GM21360 (cell line): ENCODE results near the gene G0S2.

Experiments
- ATAC-seq: cut with Tn5 transposase; IDR thresholded peaks from one replicate; pipeline ENCODE4 v1.9.1; 2021; ENCODE audit warnings: mild to moderate bottlenecking, moderate library complexity; ENCODE audit not compliant: unreplicated experiment

Gene G0S2

DNA sequence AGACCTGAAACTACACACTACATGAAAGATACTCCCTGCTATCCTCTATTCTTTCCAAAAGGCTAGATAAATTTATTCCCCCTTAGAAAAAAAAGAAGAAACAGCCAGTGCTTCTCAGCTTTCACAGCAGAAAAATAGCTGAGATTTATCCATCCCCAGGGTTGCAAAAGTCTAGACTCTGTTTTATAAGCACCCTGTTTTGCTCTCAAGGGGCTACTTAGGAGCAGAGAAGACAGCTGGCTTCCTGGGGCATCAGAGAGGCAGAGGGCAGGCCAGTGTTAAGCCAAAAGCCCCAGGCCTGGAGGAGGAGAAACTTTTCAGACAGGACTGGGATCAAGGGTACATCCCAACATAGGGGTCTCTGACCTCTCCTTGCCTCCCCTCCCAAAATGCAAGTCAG is 26.9 kb upstream of the G0S2 start:
- ATAC-seq: no peak

DNA sequence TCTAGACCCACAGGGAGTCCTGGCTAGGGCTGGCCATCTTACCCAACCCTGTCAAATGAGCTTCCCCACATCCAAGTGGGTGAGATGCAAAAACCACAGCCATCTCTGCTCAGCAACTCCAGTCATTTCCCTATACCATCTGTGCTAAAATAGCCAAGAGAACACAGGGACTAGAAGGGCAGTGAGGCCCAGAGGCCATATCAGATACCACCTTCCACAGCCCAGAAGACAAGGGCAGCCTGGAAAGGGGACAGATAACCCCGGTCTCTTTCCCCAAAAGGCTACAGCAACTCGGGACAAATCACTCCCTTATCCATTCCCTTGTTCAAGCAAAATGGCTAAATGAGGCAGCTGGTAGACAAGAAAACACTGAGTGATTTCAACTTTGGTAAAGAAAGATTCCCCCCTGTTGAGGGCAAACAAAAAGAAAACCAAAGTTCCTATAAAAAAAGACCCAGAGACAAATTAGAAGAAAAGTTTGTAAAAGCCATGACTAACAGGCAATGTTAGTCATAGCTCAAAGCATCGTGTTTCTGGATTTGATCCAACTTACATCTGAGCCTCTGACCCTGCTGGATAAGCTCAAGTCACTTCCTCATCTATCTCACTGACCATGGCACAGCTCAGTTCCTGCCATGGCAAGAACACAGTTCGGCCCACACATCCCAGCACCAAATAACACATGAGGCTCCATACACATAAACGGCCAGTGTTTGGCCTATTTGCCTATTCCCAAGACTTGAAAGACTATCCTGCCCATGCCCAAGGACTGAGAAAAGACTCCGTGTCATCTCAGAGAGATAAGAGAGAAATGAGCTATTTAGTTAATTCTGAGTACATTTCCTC is 26.1 kb upstream of the G0S2 start:
- ATAC-seq: no peak

DNA sequence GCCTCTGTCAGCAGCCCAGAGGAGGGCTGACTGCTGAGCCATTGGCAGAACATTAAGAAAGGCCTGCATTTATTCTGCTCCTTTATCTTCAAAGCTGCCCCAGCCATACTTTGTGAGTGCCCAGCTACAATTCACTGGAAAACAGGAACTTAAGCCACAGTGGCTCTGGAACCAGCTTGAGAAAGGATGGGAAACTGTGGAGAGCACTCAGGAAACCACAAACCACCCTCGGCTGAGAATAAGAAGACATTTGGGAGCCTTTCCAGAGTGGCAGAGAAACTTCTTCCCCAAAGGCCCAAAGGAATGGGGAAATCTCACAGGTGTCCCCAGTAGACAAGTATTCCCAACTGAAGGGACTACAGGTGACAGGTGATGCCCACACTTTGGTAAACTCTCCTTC is 24.8 kb upstream of the G0S2 start:
- no peak for ATAC-seq

GRCh38 chr1:209651138-209651587 is 24.0 kb upstream of the G0S2 start:
- ATAC-seq: peak; percentile 69

GRCh38 chr1:209652121-209652735 is 23.0 kb upstream of the G0S2 start, which contains the start of gene LAMB3:
LAMB3 (minus strand) TSS chr1:209652425; CDS start chr1:209650944, 1,481 bp downstream.
- no peak for ATAC-seq

- ATAC-seq: no peak
Observed at GRCh38 chr1:209652873-209653401, 22.3 kb upstream of the G0S2 start.

DNA sequence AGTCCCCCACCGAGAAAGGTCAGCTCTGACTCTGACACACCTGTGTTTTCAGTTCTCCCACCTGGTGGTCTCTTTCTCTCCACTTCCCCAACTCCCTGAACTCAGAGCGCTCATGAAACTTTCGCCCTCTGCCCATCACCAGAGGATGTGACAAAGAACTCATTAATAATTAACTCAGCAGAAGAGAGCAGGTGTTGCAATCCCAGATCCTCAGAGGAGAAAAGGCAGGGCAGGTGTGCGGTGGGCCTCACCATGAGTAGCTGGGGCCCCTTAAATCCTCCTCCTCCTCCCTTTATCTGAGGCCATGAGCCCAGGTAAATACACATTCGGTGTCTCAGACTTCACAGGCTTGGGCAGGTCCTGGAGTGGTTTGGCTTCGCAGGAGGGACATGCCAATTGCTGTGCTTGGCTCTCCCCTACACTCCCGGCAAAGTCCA is 21.3 kb upstream of the G0S2 start:
- ATAC-seq: no peak

GRCh38 chr1:209655411-209656231 is 19.6 kb upstream of the G0S2 start:
- no peak for ATAC-seq

- no peak for ATAC-seq
Observed at GRCh38 chr1:209657140-209657879, 17.9 kb upstream of the G0S2 start.

- ATAC-seq: no peak
Observed at GRCh38 chr1:209657918-209658317, 17.3 kb upstream of the G0S2 start.

- ATAC-seq: peak; percentile 56
Observed at GRCh38 chr1:209659909-209660308, 15.3 kb upstream of the G0S2 start.

GRCh38 chr1:209661071-209661470 is 14.1 kb upstream of the G0S2 start:
- no peak for ATAC-seq

DNA sequence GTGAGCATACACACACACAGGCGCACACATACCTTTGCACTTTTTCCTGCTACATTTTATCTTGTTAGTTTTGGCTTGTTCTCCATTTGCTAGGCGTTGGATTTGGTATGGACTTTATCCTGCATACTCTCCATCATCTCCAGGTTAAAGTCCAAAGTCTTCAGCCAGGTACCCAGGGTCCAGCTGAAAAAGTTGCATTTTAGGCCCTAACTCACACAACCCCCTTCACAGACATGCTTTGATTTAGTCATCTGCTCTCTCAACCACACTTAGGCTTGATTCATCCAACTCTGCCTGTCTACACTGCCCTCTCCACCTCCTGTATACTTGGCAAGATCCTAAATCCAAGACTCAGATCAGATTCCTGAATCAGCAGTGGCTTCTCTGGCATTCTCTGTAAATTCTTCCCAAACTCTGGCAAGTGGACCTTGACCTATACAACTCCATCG is 12.3 kb upstream of the G0S2 start:
- no peak for ATAC-seq

- ATAC-seq: no peak
Observed at GRCh38 chr1:209667103-209667502, 8.1 kb upstream of the G0S2 start.

- no peak for ATAC-seq
Observed at GRCh38 chr1:209667708-209668107, 7.5 kb upstream of the G0S2 start.

DNA sequence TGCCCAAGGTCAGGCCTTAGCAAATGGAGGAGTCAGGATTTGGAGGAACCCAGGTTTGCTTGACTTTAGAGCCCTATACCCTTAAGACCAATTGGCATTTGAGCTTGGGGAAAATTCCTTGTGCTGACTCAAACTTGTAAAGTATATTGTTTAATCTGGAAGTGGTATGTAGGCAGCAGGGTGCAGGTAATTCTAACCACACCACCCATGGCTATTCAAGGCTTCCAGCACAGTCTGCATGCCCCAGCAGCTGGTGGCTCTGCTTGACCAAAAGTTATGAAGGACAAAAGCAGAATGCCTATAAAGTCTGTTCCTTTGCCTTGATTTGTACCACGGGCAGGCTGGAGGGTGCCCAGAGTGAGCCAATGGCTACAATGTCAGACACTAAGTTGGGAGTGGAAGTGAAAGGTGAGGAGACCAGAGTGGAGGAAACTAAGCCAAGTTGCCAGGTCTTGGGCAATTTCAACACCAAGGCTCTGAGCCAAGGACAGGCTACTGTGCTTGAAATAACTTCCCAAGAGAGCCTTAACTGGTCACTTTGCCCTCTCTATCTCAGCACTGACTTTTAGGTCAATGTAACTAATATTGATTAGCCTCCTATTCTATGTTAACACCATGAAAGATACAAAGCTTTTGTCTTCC is 4.7 kb upstream of the G0S2 start:
- ATAC-seq: no peak

GRCh38 chr1:209672705-209673630 is 2.2 kb upstream of the G0S2 start:
- ATAC-seq: peak; percentile 94

DNA sequence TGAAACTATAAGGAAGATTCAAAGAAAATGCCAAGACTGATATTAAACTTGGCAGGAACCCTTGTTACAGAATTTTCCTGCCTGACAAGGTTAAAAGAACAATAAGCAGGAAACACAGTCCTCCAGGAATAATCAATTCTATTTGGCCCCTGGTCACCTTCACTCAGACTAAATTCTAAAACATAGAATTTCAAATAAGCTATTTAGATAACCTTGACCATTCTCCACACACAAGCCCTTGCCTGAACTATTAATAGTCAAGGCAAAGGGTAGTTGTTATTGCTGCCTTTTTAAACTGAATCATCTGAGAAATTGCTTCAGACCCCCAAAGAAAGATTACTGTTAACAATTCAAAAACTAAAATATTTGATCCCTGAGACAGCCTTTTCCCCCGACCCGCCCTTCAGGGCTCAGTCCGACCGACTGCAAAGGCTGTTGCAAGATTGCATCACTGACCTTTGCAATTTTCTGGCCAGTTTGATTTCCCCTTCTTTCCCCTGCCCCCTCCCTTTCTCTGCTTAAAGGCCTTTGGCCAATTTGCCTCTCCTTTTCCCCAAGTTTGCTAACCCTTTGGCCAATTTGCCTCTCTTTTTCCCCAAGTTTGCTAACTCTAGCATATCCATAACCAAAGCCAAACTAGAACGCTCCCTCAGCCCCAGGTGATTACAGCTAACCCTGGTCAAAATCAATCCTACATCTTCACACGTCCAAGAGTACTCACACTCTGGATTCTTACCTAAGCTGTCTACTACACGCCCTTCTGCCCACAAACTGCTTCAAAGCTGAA is 1.4 kb upstream of the G0S2 start:
- ATAC-seq: no peak
